ENCODE data around the gene AFF4. TPM values are rescaled to one million over a fixed set of nuclear protein-coding genes. Genes with fewer than 3 reads are reported as not detected.

AFF4 gene
- total and polyA plus RNA-seq, 2 donors (not counting 1 experiment from before 2014, with no cell fraction given), result 16.2 to 81.5 TPM

- WGBS (ENCODE audit: insufficient coverage), result 13% methylated on average over 39 of the region's 43 CpGs
- H3K79me2 ChIP-seq (ENCODE audit: control insufficient read depth, insufficient read depth, low read length), result no peaks in the 10 kb centered on the region
- peak; percentile 49 for DNase-seq
- H3K27me3 ChIP-seq (replicated peaks in 1 of 4; ENCODE audit: control extremely low read depth in 1 of 4, control insufficient read depth in 3 of 4, insufficient read depth in 4 of 4, low read length in 3 of 4), result peaks cover 0 to 82% (median 46%) of the 10 kb centered on the region in 4 experiments
- H3K4me1 Mint-ChIP-seq, result peaks cover 16% of the 10 kb centered on the region
- CTCF ChIA-PET, result interaction anchor here (1.2 to 1.9 kb wide), 3 partner anchors 30 to 325 kb away, joined by 3 to 5 read pairs (median 4); no protein-coding TSS in a partner anchor
- intact Hi-C loops (cut with micrococcal nuclease), result no loop called here
- no peaks in the 10 kb centered on the region for H3K36me3 ChIP-seq (replicated peaks in 1 of 2; ENCODE audit: control extremely low read depth in 1 of 2, control insufficient read depth in 1 of 2, extremely low read depth in 1 of 2, insufficient read depth in 2 of 2, low read length in 1 of 2)
- H3K9me3 Mint-ChIP-seq (ENCODE audit: insufficient read depth), result no peaks in the 10 kb centered on the region
- H3K4me3 Mint-ChIP-seq, result peak overlapping the region; percentile 54
- no peak for TF ChIP-seq CTCF (IDR thresholded peaks at IDR 0.05)
- TF ChIP-seq EZH2 (IDR thresholded peaks at IDR 0.05; ENCODE audit: borderline replicate concordance, insufficient read depth, low read depth, low read length, poor library complexity, severe bottlenecking), result no peak
- peak overlapping the region in 3 of 5 experiments; percentile 11 to 51 (median 39) for H3K4me3 ChIP-seq (ENCODE audit: control extremely low read depth in 1 of 5, extremely low read depth in 1 of 5, insufficient read depth in 1 of 5, low read depth in 2 of 5, low read length in 4 of 5)
- peak overlapping the region; percentile 47 for H3K9ac ChIP-seq (ENCODE audit: low read length)
- no peak overlapping the region for H3K27ac Mint-ChIP-seq
- H3K27me3 Mint-ChIP-seq, result peaks cover 33% of the 10 kb centered on the region
- peaks cover 29 to 42% of the 10 kb centered on the region in 2 donors for H3K4me1 ChIP-seq (ENCODE audit: control insufficient read depth in 2 of 2, insufficient read depth in 2 of 2, low read length in 2 of 2)
- H4K20me1 ChIP-seq (ENCODE audit: control insufficient read depth, insufficient read depth, low read length, poor library complexity, severe bottlenecking), result no peaks in the 10 kb centered on the region
- peak overlapping the region; percentile 83 for H3K4me2 ChIP-seq (replicated peaks; ENCODE audit: low read depth, low read length, poor library complexity, severe bottlenecking)
- POLR2A ChIA-PET, result no interaction called here
- no peak overlapping the region for H3K27ac ChIP-seq (ENCODE audit: low read length in 2 of 2)
- ATAC-seq (ENCODE audit: low read depth), result peak; percentile 20
- peaks cover 0 to 4% (median 0%) of the 10 kb centered on the region in 3 donors for H3K9me3 ChIP-seq (ENCODE audit: control extremely low read depth in 1 of 3, control insufficient read depth in 2 of 3, insufficient read depth in 1 of 3, low read length in 2 of 3)
- peak overlapping the region; percentile 64 for H2AFZ ChIP-seq (ENCODE audit: insufficient read depth, low read depth, low read length, poor library complexity, severe bottlenecking)
Measured at GRCh38 chr5:132825834-132826391, 137.5 kb downstream of the AFF4 start.

Small RNA genes within 50 kb of the gene (small RNA-seq; reads per million reads assigned to genes)
- gene AC113410.1 (ENCODE audit: insufficient read length, low read depth, low replicate concordance), result not detected
- not detected for gene ATP6V0E1P1 (ENCODE audit: insufficient read length, low read depth, low replicate concordance)
- not detected for gene RF00019 (ENCODE audit: insufficient read length, low read depth, low replicate concordance)
- gene RNA5SP192 (ENCODE audit: insufficient read length, low read depth, low replicate concordance), result not detected

Other genes starting within 250 kb of the AFF4 start
- gene KIF3A, start 226.1 kb downstream of the AFF4 start, total RNA-seq, result 13.6 and 16.0 TPM in 2 replicates
- 1.3 and 1.5 TPM in 2 replicates for gene KIF3A, start 226.1 kb downstream of the AFF4 start, polyA plus RNA-seq
- 1.1 and 2.0 TPM in 2 replicates for gene CCNI2, start 216.2 kb downstream of the AFF4 start, total RNA-seq
- gene CCNI2, start 216.2 kb downstream of the AFF4 start, polyA plus RNA-seq, result 0.04 and 0.39 TPM in 2 replicates
- 3.9 and 5.9 TPM in 2 replicates for gene SEPTIN8, start 186.4 kb downstream of the AFF4 start, total RNA-seq
- gene SEPTIN8, start 186.4 kb downstream of the AFF4 start, polyA plus RNA-seq, result 1.3 and 4.0 TPM in 2 replicates
- not detected in 2 replicates for gene SOWAHA, start 150.3 kb downstream of the AFF4 start, total RNA-seq
- not detected in 2 replicates for gene SOWAHA, start 150.3 kb downstream of the AFF4 start, polyA plus RNA-seq
- gene SHROOM1, start 133.0 kb downstream of the AFF4 start, total RNA-seq, result 2.3 and 2.5 TPM in 2 replicates
- gene SHROOM1, start 133.0 kb downstream of the AFF4 start, polyA plus RNA-seq, result 1.1 and 1.3 TPM in 2 replicates
- gene GDF9, start 97.2 kb downstream of the AFF4 start, total RNA-seq, result 0.51 and 0.67 TPM in 2 replicates
- 0.62 and 0.88 TPM in 2 replicates for gene GDF9, start 97.2 kb downstream of the AFF4 start, polyA plus RNA-seq
- gene UQCRQ, start 97.0 kb downstream of the AFF4 start, total RNA-seq, result 78.5 and 90.0 TPM in 2 replicates
- 57.7 and 71.1 TPM in 2 replicates for gene UQCRQ, start 97.0 kb downstream of the AFF4 start, polyA plus RNA-seq
- gene LEAP2, start 90.0 kb downstream of the AFF4 start, total RNA-seq, result 5.4 and 5.9 TPM in 2 replicates
- gene LEAP2, start 90.0 kb downstream of the AFF4 start, polyA plus RNA-seq, result 2.2 and 3.4 TPM in 2 replicates
- gene ZCCHC10, start 62.9 kb upstream of the AFF4 start, total RNA-seq, result 30.6 and 34.0 TPM in 2 replicates
- gene ZCCHC10, start 62.9 kb upstream of the AFF4 start, polyA plus RNA-seq, result 16.5 and 19.9 TPM in 2 replicates
- 95.0 TPM in 2 replicates for gene HSPA4, start 88.4 kb upstream of the AFF4 start, total RNA-seq
- 18.1 and 36.1 TPM in 2 replicates for gene HSPA4, start 88.4 kb upstream of the AFF4 start, polyA plus RNA-seq

All from B cell (primary cell).